Stimulated activated CD4-positive, alpha-beta T cell treated with anti-CD3 and anti-CD28 coated beads, Interleukin-4, amount 100 ng/mL, for 24 hours (primary cell): ENCODE results near the gene RYR3.

Experiments used
- DNase-seq: peaks from one replicate; pipeline ENCODE4 v3.0.0-alpha.2; 2020

The RYR3 gene

DNA sequence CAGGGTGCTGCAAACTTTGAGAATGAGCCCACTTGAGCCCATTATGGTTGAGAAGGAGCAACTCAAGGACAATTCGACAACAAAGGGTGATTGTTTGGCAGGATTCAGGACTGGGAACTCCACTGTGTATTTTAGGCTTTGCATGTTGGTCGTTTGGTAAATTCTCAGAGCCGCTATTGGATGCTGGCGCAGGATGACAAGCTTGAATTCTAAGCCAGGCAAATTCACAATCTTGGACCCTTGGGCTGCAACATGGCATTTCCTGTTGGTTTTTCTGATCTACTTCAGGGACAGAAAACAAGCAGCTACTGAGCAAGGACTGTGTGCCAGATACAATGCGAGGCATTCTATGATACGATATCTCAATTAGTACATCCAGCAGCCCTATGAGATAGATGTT is 82.8 kb downstream of the RYR3 start:
- no peak for DNase-seq

DNA sequence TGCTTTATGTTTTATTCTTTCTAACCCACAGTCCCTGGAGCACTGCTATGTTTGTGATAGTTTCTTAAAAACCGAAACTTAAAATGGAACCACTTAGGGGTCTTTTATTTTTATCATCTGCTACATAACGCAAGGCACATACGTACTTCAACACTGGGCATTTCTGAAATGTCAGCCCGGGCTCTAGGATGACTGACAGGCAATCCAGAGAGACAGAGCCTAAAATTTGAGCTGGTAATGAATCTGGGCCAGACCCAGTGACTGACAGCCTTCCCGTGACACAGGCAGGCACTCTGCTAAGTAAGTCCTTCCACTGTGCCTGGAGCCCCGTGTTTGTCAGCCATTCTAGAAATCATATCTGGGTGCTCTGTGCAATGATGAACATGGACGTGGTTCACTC is 84.6 kb downstream of the RYR3 start:
- no peak for DNase-seq

DNA sequence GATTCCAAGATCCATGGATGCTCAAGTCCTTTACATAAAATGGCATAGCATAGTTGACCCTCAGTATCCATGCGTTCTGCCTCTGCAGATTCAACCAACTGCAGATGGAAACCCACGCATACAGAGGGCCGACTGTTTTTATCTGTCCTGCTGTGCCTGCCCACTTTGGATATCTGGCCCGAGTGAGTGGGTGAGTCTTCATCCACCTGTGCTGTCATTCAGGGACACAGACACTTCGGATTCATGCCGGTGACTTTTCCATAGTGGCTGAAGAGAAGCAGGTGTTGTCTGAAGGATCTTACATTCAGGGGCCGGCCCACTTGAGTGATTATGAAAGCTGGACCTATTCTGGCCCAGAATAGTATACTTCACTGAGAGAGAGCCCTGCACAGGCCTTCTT is 85.1 kb downstream of the RYR3 start:
- DNase-seq = no peak

DNA sequence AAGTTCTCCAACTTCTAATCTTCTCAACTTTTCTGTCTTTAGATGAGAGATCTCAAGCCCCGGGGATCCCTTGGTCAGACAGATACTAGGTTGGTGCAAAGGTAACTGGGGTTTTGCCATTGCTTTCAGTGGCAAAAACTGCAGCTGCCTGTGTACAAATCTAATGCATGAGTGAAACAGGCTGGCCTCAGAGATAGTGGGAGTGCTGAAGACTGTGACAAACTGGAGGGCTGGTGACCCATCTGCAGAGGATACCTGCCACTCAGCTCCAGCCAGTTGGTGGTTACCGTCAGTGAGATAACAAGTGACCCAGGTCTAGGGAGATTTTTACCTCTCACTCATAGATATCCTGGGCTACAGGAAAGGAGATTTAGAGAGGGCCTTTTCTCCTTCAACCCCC is 85.7 kb downstream of the RYR3 start:
- DNase-seq = no peak

DNA sequence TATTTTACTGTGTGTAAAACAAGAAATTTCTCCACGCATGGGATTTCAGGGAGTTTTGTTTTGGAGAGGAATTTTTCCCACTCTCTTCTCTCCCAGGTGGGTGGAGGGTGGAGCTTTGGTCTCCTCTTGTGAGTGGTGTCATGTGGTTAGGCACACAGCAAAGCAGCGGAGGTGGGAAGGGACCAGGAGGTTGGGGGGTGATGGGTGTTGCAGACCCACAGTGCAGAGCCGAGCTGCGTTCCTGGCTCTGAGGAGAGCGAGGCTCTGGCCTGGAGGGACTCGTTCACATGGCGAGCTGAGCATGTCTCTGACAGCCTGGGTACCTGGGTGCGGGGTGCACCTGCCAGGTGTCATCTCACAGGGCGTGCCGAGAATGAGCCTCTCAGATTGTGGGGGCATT is 87.8 kb downstream of the RYR3 start:
- no peak for DNase-seq

DNA sequence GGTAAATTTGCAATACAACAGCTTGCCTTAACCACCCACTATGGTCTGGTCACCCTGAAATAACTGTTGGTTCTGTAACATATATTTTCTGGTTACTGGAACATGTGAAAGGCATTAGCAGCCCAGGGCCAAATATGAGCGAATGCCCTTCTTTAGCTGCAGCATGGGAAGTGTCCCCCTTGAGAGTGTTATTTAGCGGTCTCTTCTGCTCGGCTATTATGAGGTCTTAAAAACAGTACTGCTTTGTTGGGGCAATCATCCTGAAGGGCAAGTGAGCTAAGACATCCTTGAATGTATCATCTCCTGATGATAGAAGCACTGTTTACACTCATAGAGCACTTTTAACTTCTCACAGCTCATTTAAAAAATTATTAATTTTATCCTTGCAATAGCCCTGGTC is 90.2 kb downstream of the RYR3 start:
- DNase-seq = no peak

DNA sequence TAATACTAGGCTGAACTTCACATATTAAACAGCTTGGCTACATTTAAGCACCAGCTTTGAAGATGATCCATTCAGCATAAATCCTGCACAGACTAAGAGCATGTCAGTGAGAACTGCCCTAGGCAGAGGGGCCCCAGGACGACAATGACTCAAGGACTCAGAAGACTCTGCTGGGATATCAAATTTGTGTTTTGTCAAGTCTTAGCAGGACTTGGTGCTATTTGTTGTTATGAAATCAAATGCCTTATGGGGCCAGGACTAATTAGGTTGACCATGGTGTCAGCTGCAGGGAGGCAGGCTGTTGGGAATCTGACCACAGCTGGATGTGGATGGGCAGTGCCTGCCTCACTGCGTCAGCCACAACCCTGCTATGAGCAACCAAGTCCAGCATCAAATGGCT is 91.8 kb downstream of the RYR3 start:
- no peak for DNase-seq

DNA sequence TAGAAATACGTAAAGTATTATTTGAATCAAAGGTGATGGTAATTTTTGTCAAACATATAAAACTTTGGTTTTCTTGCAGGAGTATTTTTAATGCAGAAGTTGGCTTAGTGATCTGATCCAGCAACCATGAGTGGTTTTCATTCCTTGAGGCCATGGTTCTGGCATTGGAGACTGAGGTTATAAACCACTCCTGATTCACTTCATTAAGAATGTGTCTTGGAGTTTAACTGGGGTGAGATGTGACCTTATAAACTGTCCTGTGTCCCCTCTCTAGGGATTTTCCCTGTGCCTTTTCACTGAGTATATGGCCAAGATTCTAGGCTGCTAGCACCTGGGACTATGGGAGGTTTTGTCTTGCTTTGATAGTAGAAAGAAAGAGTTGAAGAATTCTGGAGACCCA is 94.3 kb downstream of the RYR3 start:
- no peak for DNase-seq

DNA sequence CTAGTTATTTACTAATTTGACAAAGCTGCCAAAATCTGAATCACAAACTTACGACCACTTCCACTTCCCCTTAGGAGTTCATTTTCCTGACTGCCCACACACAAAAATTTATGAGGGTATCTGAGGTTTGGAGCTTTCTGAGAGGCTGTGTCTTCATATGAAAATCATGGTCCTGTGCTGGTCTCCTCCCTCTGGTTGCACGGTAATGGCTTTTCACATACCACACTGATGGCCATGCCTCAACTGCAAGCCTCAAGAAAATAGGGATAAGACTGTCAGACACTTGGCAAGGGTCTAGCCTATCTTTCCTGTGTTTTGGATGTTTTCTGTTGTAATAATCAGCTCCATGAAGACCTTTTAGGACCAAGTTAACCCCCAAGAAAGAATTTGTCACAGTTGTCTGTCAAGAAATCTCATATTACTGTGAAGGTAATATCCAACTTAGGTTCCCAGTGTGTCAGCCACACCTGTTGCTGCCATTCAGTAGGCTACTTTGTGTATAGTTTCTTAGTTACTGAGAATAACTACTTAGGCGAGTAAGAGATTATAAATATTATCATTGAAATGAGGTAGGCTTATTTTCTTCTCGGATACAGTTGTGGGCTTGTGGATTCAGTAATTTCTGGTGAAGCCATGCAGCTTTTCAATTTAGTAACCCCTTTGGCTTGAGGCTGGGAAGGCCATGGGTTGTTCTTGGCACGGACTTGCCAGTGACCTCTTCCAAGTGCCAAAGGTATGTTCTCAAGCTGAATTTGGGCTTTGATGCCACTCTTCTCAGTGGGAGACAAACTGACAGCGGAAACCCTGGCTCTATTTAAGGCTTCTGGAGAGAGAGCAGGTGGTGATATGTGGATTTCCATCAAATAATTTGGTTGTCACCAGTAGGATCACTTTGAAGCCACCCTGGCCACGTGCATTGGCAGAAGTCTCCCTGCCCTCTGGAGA is 101.1 kb downstream of the RYR3 start:
- DNase-seq = no peak

DNA sequence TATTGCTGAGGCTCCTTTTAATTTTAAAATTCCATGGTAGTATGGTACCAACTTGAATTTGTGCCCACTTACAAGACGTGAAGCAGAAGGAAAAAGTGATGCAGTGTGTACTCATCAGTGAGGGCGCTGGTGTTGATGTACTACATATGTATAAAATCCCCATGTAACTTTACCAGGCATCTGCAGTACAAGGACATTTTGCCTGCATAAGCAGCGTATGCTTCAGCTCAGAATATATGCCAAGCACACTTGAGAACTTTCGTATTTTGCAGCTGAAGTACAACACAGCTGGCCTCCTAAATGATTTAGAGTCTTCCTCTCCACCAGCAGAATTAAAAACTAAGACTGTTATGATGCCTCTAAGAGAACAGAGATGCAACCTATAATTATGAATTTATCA is 108.9 kb downstream of the RYR3 start:
- no peak for DNase-seq

DNA sequence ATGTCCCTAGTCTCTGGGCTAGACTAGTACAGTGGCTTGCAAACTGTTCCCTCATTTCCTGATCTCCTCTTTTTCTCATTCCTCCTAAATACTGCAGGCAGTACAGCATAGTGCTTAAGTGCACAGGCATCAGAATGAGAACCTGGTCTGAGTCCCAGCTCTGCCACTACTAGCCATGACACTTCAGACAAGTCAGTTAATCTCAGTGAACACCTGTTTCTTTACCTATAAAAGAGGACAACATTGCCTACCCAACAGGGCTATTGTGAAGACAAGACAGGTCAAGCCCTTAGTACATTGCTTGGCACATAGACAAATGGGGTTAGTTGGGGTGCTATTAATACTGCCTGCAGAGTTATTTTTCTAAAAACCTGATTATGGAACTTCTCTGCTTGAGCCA is 113.3 kb downstream of the RYR3 start:
- no peak for DNase-seq

DNA sequence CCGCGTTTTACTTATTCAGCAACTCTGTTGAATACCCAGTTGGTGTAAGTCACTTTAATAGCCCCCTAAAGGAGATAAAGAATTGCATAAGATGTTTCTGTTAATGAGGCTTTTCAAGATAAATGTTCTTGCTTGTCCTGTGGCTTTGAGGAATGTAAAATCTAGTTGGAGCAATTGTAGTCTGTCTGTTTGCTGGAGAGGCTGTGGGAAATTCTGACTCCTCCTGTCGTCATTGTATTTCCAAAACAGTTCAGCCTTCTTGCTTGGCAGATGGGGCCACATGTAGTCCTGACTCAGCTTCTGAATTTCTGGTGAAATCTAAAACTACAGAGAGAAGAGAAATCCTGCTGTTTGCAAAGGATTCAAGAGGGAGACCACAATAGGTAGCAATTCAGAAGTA is 114.4 kb downstream of the RYR3 start:
- no peak for DNase-seq

DNA sequence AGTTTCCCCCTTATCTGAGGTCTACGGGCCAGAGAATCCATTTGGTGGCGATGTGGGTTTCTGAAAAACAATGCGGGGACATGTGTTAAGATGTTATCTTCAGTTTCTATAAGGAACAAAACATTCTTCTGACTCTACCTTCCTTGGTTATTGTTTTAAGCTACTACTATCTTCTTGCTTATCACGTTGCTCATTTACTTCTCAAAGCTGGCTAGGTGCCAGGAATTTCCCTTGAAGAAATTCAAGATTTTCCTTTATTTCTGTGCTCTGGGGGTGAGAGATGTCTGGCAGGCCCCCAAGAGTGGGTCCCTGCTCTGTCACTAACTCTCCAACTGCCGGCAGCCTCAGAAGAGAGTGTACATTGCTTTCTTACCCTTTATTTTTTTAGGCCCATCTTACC is 119.8 kb downstream of the RYR3 start:
- no peak for DNase-seq

DNA sequence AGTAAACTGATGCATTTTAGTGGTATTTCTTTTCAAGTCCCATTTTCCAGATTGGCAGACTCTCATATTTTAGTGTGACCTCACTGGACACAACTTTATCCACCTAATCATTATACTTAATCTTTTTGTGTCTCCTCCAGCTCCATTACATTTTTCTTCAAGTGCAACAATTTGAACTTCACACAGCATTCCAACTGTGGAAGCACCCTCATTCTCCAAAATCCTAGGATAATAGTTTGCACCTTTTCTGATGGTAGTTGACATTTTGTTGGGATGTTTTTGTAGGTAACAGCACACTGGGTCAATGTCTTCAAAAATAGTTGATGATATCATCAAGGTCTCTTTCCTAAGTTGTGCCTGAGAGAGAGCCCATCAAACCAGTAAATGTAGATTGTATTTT is 123.1 kb downstream of the RYR3 start:
- no peak for DNase-seq

DNA sequence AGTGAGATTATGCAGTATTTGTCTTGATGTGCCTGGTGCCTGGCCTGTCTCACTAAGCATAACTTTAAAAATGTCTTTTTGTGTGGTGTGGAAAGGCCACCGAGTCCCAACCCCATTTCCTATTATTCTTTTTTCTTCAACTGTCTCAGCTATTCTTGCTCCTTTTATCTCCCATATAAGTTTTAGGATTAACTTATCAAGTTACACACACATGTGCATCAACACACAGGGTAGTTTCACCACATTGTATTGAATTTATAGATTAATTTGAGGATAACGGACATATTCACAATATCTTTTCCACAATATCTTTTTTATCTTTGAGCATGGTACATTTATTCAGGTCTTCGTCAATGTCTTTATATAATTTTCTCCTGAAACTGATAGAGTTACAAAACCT is 127.6 kb downstream of the RYR3 start:
- no peak for DNase-seq

DNA sequence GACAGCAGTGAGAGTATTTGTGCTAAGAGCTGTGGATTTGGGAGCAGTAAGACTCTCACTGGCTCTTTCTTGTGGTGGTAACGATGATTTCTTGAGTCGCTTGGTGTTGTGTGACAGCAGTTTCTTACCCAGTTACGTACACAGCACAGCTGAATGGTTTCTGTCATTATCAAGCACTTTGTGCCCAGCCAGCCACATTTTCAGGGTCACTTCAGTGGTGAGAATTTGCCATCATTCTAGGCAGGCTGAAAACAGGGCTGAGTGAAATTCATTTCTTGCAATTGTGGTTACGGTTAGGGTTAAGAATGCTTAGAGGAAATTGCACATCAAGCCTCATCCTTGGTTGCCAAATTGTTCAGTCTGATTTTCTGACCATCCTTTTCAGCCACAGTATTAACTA is 130.1 kb downstream of the RYR3 start:
- no peak for DNase-seq

DNA sequence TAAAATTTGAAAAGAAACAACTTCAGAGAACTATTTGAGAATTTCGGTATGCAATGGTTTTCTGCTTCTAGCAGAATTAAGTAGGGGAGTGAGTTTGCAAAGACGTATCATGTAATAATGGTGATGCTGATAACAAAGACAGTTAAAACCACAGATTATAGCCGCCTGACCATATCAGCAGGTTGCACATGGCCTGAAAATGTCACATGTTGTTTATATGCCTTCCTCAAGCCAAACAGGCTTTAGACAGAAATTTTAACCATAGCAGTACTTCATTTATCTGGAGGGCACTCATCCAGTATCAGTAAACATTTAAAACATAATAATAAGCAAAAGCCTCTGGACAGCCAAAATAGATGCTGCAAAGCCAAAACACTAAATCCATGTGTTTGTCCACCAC is 131.7 kb downstream of the RYR3 start:
- DNase-seq = no peak

DNA sequence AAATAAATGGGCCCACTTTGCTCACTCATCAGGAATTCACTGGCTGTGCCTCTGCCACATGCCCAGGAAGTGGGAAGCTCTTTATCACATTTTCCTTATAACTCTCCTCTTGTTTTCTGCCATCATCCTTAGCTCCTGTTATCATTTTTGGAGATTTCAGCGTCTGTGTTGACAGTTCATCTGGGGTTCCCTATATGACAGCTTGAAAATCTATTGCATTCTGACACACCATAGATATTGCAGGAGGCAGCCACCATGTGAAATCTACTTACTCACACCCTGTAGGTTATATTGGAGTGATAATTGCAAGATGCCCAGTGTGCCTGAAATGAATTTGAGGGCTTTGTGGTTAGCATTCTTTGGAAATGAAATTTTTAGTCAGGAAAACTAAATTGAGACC is 132.9 kb downstream of the RYR3 start:
- no peak for DNase-seq

DNA sequence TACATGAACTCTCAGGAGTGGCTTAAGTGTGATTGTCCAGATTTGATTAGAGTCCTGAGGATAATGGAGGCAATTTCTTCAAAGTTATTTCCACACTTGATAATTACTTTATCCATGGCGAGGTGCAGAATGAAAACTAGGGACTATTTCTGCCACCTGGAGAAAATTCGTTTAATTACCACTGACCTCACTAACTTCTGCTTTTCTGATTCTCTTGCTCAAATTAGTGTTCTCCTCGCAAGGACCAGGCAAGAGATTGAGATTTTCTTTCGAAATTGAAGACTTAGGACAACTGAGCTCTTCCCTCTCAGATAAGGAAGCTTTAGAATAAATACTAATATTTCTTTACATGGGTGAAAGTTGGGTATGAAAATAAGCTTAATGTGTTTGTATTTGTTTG is 135.2 kb downstream of the RYR3 start:
- DNase-seq = no peak

DNA sequence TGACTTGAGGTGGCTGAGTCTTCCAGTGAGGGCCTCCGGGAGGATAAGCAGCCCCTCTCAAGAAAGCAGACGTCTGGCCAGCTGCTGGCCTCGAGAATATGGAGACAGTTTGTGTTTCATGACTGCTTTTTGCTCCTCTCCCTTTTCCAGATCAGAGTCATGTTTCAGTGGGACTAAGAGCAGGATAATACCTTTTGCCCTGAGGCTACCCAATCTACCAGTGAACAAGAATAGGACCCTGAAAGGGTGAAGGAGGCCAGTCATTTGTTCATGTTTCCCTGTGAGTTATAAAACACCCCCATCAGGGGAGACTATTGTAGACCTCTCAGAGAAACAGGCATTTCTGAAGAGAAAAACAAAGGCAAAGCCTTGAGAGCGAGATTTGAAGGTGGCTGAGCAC is 137.4 kb downstream of the RYR3 start:
- DNase-seq = no peak

DNA sequence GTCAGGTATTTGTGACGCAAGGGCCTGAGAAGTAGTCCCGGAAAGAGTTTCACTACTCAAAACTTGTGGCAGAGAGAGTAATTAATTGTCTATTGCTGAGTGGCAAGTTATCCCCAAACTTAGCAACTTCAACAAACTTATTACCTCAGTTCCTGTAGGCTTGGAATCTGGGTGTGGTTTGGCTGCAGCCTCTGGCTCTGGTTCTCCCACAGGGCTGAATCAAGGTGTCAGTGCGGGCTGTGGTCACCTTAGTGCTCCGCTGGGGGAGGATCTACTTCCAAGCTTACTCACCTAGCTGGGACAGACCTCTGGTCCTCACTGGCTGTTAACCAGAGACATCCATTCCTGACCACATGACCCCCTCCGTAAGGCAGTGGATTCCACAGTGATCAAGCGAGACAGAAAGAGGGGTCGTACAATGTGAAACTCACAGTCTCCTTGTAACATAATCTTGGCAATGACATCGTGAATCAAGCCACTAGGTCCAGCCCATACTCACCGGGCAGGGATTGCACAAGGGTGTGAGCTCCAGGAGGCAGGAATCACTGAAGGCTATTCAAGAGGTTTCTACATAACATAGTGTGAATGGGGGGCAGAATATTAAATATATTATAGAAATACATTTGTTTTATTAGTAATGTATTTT is 138.3 kb downstream of the RYR3 start:
- DNase-seq = no peak

DNA sequence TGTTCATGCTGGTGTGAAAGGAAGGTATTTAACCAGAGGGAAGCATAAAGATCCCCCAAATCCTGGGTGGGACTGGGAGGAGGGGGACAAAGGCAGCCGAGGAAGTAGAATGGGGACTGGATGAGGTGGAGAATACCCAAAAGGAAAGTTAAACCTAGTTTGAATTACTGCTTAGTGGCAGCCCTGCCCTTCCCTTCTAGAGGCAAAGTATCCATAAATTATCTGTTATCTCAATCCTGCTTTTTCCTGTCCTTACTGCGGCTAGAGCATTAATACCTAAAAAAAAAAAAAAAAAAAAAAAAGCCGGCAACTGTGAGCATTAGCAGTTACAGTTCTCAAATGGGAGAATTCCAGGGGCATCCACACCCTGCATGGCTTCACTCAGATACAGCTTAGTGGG is 139.0 kb downstream of the RYR3 start:
- DNase-seq = no peak

DNA sequence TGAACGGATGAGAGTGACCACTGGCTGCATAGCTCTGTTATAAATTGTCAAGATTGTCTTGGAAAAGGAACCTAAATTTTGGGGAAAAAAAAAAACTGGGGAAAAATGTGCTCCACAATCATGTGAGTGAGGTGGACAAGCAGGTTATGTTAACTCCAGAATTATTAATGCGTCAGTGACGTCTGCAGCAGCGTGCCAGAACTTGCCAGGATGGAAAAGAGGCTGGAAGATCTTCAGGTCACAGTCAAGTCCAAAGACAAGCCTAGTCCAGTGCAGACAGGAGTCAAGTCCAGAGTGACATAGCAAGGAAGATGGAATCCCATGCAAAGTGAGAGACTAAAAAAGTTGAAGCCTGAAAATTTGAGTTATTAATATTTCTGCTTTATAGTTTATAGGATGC is 140.6 kb downstream of the RYR3 start:
- no peak for DNase-seq

DNA sequence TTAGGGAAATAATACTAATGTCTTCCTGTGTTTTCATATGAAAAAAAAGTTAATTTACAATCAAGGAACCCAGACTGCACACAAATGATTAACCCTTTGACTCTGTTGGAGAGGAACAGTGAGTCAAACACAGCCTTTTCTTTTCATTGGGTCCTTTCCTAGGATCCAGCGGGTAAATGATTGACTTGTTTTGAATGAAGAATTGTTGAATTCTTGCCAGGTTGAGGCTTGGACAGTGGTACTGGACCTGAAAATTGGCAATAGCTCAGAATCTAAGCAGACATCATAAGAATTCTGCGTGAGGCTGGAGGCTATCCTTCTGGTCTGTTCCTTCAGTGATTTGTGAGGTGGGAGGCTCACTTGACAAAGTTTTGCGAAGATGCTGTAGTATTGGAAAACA is 143.0 kb downstream of the RYR3 start:
- no peak for DNase-seq

DNA sequence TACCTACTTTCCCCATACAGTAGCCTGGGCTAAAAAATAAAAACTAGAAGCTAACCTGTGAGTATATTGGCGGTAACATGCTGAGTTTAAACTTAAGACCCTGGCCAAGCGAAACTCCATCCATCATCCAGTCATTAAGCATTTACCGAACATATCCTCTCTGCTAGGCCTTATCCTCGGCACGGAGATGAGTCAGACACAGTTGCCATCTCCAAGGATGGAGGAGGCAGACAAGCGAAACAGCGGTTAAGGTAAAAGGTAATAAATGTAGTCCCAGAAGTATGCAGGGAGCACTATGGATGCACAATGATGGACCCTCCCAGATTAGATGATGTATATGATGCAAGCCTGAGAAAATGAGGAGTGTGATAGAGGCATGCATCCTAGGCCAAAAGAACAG is 143.6 kb downstream of the RYR3 start:
- DNase-seq = no peak
